Fibroblast of skin of abdomen (primary cell): ENCODE results near the gene DNM3.

Experiments used
- DNase-seq: peaks from one replicate; pipeline ENCODE4 v3.0.0-alpha.2; 2013

The DNM3 gene

GRCh38 chr1:172378109-172378760 is 536.9 kb downstream of the DNM3 start:
- no peak for DNase-seq

- DNase-seq: no peak
Measured at GRCh38 chr1:172380441-172381244, 539.3 kb downstream of the DNM3 start.

- peak; percentile 71 for DNase-seq
Measured at GRCh38 chr1:172381946-172382345, 540.6 kb downstream of the DNM3 start.

DNA sequence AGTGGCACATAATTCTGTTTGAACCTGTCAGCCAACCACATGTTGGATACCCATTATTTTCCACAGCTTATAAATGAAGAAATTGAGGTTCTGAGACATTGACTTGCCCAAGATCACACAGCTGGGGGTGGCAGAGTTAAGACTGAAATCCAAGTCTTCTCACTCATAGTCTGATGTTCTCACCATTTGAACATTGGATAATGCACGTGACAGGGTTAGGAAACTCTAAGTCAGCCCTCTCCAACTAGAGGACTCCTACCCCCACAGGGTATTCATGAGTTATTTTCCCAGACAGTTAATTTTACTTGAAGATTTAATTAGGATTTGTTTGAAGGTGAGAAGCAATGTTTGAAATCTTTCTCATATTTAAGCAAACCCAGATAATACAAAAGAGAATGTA is 541.1 kb downstream of the DNM3 start:
- DNase-seq: no peak

- DNase-seq: no peak
Measured at GRCh38 chr1:172382990-172383389, 541.7 kb downstream of the DNM3 start.

DNA sequence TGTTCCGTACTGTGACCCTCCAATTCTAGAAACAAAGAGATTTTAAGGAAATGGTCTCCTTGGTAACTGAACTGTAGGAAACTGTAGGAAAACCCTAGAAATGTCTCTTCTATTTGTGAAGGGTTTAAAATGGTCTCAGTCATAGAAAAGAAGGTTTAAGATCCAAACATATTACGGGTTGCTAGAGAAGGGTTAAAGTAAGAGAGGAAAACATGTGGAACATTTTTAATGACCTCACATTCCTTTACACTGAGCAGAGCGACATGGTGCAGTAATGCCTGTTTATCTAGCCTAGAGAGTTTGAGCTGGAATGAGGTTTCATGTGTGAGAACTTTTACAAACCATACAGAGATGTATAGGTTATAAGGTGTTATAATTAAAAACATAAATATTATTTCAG is 542.2 kb downstream of the DNM3 start:
- DNase-seq: peak; percentile 82

- no peak for DNase-seq
Measured at GRCh38 chr1:172384656-172385055, 543.4 kb downstream of the DNM3 start.

DNA sequence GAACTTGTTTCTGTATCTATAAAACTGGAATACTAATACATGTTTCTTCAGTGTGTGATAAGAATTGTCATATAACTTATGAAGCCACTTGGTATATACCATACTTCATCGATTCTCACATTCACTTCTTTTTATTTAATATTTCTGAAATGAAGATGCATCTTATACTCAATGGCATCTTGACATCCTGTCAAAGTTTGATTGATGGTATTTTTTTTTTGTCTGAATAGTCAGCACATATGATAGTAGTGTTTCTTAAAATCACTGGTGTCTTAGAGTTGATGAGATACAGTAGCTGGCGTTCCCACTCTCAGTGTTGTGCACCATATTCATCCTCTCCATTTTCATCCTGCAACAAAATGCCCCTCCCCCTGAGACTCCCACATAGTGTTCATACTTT is 544.7 kb downstream of the DNM3 start:
- no peak for DNase-seq

DNA sequence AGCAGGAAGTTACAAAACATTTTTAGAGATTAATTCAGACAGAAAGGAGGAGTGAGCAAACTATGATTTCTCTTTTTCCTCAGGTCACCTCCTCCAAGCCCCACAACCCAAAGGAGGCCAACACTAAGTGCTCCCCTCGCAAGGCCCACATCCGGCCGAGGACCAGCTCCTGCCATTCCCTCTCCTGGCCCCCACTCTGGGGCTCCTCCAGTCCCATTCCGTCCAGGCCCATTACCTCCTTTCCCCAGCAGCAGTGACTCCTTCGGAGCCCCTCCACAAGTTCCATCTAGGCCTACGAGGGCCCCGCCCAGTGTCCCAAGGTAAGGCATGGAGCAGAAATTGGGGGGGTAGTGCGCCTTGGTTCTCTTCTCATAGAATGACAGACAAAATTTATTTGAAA is 547.2 kb downstream of the DNM3 start:
- no peak for DNase-seq

GRCh38 chr1:172390301-172390682 is 549.0 kb downstream of the DNM3 start:
- DNase-seq: no peak

- peak; percentile 58 for DNase-seq
Measured at GRCh38 chr1:172390683-172391551, 549.6 kb downstream of the DNM3 start.

DNA sequence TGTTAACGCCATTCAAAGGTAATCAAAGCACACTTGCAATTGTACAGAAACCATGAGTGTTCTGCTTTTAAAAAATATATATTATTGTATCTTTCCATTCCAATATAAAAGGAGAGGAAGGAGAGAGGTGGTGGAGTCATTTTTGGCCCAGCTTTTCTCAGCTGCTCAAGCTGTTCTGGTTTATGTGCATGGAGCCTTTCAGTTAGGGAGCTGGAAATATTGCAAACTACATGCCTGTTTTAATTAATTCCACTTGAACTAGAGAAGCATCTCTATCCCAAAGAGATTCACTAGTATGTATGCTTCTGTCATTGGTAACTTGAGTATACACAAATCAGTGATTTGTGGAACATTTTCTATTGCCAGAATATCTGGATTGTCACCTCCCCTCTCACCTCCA is 550.7 kb downstream of the DNM3 start:
- peak; percentile 51 for DNase-seq

- DNase-seq: no peak
Measured at GRCh38 chr1:172393354-172393753, 552.1 kb downstream of the DNM3 start.

DNA sequence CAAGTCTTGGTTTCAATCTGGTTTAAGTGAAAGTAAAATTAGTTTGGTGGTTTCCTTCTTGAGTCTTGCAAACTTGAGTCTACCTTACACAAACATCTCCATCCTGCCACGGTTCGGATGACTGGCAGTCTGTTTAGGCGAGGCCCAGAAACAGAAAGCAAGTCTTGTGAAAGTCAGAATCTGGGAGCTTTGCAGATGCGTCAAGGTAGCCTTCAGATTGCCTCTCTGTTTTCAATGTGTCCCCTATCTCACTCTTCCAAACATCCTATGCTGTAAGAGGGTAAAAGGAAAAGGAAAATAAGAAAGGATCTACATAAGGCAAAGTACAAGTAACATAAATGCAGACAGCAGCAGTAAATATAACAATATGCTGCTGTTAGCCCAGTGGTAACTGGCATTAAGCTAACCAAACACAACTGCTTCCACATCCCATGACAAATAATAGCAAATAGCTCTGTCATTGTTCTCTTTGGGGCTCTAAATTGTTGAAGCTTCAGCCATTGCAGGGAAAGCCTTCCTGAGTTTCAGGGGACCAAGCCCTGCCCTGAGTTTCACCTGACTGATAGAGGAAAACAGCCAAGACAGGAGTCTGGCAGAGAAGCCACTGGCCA is 552.9 kb downstream of the DNM3 start:
- no peak for DNase-seq

- peak; percentile 49 for DNase-seq
Measured at GRCh38 chr1:172394811-172395210, 553.5 kb downstream of the DNM3 start.

DNA sequence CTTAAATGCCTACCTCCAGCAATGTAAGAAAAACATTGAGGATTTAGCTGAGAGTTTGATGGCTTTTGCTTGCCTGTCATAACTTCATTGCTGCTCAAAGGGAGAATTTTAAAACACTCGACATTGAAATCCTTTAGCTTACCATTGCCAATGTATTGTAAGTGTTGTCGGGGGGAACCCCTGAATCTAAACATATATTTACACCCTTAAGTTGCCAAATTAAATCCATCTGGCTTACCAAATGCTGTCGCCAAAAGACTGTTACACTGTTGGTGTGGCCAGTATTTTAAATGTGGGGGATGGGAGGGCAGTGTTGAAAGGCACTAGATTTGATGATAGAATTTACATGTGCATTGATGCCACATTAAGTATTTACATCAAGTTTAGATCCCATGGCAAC is 554.3 kb downstream of the DNM3 start:
- no peak for DNase-seq

GRCh38 chr1:172397221-172397620 is 555.9 kb downstream of the DNM3 start:
- peak; percentile 56 for DNase-seq

- DNase-seq: no peak
Measured at GRCh38 chr1:172397633-172398032, 556.3 kb downstream of the DNM3 start.

DNA sequence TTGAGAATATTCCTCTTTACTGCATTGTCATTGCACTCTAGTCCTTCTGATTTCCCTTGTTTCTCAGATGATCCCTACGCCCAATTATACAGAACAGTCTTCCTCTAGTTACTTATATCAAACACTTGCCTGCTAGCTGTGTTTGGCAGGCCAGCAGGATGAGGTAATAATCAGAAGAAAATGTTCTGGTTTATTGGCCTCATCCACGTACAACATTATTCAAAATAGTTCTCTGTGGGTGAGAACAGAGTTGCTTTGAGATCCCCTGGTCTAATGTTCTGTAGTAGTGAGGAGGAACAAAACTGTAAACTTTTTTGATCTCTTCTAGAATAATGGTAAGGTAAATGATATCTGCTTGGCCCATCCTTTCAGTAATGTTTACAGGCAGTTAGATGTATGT is 556.9 kb downstream of the DNM3 start:
- peak; percentile 40 for DNase-seq

DNA sequence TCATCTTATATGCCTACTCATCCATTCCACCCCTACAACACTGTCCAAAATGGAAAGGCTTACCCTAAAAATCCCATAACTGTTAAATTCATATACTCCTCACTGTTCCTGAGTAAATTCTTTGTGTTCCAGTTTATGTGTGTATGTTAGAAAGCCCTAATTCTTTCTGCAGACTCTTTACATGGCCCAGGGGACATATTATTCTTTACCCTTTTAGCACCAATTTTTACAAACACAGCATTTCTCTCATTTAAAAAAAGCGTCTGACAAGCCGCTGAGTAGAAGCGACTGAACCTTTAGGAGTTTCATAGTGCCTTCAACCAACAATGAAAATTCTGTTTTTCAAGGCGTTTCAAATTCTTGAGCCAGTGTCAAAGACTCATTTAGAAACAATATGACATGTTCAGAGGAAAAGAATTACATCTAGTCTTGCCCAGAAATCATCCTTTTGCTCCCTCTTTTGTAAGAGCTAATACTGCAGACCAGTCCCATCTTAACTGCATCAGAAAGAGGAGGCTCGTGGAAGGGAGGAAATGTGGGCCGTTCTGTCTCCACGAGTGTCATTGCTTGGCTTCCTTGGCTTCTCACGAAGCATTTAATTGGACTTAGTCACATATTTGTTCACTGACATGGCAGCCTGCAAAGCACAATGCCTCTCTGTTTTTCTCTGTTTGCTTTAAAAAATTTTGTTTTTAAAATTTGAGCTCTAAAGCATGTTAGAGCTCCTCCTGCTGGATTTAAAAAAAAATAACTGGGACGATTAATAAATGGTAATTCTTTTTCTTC is 557.9 kb downstream of the DNM3 start:
- peak; percentile 99 for DNase-seq

- no peak for DNase-seq
Measured at GRCh38 chr1:172399756-172400721, 558.7 kb downstream of the DNM3 start.
